ENCODE measurements around the gene ITIH3. TPM values are rescaled to one million over a fixed set of nuclear protein-coding genes. Genes with fewer than 3 reads are reported as not detected.

The ITIH3 gene
- total RNA-seq, 1 donor from 2014 or later, result 4.5 TPM

GRCh38 chr3:52769786-52770455 lies 24.7 kb upstream of the ITIH3 start:
- peaks cover 29% of the 10 kb centered on the region for H3K36me3 ChIP-seq
- DNase-seq (no peak), ATAC-seq (peak in 1 of 2 donors; percentile 2)
- TF ChIP-seq CTCF (IDR thresholded peaks at IDR 0.05), result no peak
- H3K4me3 ChIP-seq, result peak overlapping the region; percentile 93
- peaks cover 18% of the 10 kb centered on the region for H3K4me1 ChIP-seq
- intact Hi-C loops (cut with DNase I), result no loop called here
- peak overlapping the region; percentile 86 for H3K27ac ChIP-seq
- no peaks in the 10 kb centered on the region for H3K27me3 ChIP-seq (ENCODE audit: low read depth)
- no peaks in the 10 kb centered on the region for H3K9me3 ChIP-seq

GRCh38 chr3:52770496-52771333 lies 23.9 kb upstream of the ITIH3 start, which contains the start of gene NEK4:
Gene NEK4 (minus strand): TSS chr3:52770940. CDS start chr3:52770746, 194 bp downstream.
- H3K9me3 ChIP-seq, result no peaks in the 10 kb centered on the region
- H3K27me3 ChIP-seq (ENCODE audit: low read depth), result no peaks in the 10 kb centered on the region
- peaks cover 18% of the 10 kb centered on the region for H3K4me1 ChIP-seq
- intact Hi-C loops (cut with DNase I), result no loop called here
- ATAC-seq (peak; percentile 99 to 100), DNase-seq (peak; percentile 96)
- peaks cover 21% of the 10 kb centered on the region for H3K36me3 ChIP-seq
- H3K27ac ChIP-seq, result peak within 1 kb of the TSS; percentile 86
- no peak for TF ChIP-seq CTCF (IDR thresholded peaks at IDR 0.05)
- peak within 1 kb of the TSS; percentile 93 for H3K4me3 ChIP-seq

GRCh38 chr3:52771334-52771681 lies 23.3 kb upstream of the ITIH3 start:
- intact Hi-C loops (cut with DNase I), result no loop called here
- DNase-seq (no peak), ATAC-seq (peak; percentile 7 to 8)
- Histone ChIP-seq H3K4me1 (peaks cover 18% of the 10 kb centered on the region), H3K36me3 (peaks cover 15% of the 10 kb centered on the region), H3K9me3 (no peaks in the 10 kb centered on the region), H3K27ac (peak overlapping the region; percentile 86), H3K4me3 (peak overlapping the region; percentile 93), H3K27me3 (ENCODE audit: low read depth) (no peaks in the 10 kb centered on the region)
- TF ChIP-seq CTCF (IDR thresholded peaks at IDR 0.05), result no peak

GRCh38 chr3:52771702-52772101 lies 22.9 kb upstream of the ITIH3 start:
- peak overlapping the region; percentile 93 for H3K4me3 ChIP-seq
- no peak for ATAC-seq

More at GRCh38 chr3:52771702-52772101, 22.9 kb upstream of the ITIH3 start:
- Histone ChIP-seq H3K36me3 (peaks cover 13% of the 10 kb centered on the region), H3K4me1 (peaks cover 18% of the 10 kb centered on the region), H3K27ac (peak overlapping the region; percentile 86), H3K9me3 (no peaks in the 10 kb centered on the region), H3K27me3 (ENCODE audit: low read depth) (no peaks in the 10 kb centered on the region)
- no peak for TF ChIP-seq CTCF (IDR thresholded peaks at IDR 0.05)
- no peak for DNase-seq
- intact Hi-C loops (cut with DNase I), result no loop called here

Data from lower lobe of right lung (tissue), 2 donors.